Immature natural killer cell (primary cell): ENCODE data around the gene POLR1D. TPM values are rescaled to one million over a fixed set of nuclear protein-coding genes. Genes with fewer than 3 reads are reported as not detected.

Source experiments
- polyA plus RNA-seq, 3 donors: library from polyadenylated mRNA; unstranded; fragments of 300-500 nt; fragmentation: Illumina TruSeq; gene quantifications; one replicate each; pipeline ENCODE4 v1.2.3, GENCODE V29; 2021

Gene POLR1D
- polyA plus RNA-seq, 3 donors from 2014 or later: 66.9 to 109 (median 87.7) TPM

Other genes with a start within 250 kb of the POLR1D start
- 100 to 1,000 TPM; 483 to 645 (median 583) TPM for gene GTF3A, start 197.3 kb upstream of the POLR1D start, polyA plus RNA-seq
- 10 to 100 TPM; 55.0 to 77.7 (median 67.1) TPM for gene MTIF3, start 171.3 kb upstream of the POLR1D start, polyA plus RNA-seq
- 1 to 10 TPM; 1.5 to 4.0 (median 2.8) TPM for gene LNX2, start 1.4 kb upstream of the POLR1D start, polyA plus RNA-seq
- gene GSX1, start 170.6 kb downstream of the POLR1D start, polyA plus RNA-seq: not detected